ENCODE measurements around the gene PPM1D.

DNA sequence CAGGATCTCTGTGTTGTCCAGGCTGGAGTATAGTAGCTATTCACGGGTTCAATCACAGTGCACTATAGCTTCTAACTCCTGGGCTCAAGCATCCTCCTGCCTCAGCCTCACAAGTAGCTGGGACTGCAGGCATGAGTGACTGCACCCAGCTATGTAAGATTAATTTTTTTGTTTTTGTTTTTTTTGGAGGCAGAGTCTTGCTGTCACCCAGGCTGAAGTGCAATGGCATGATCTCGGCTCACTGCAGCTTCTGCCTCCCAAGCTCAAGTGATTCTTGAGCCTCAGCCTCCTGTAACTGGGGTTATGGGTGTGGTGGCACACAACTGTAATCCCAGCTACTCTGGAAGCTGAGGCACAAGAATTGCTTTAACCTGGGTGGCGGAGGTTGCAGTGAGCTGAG is 15.8 kb downstream of the PPM1D start:
- TF ChIP-seq, protein P1, sequence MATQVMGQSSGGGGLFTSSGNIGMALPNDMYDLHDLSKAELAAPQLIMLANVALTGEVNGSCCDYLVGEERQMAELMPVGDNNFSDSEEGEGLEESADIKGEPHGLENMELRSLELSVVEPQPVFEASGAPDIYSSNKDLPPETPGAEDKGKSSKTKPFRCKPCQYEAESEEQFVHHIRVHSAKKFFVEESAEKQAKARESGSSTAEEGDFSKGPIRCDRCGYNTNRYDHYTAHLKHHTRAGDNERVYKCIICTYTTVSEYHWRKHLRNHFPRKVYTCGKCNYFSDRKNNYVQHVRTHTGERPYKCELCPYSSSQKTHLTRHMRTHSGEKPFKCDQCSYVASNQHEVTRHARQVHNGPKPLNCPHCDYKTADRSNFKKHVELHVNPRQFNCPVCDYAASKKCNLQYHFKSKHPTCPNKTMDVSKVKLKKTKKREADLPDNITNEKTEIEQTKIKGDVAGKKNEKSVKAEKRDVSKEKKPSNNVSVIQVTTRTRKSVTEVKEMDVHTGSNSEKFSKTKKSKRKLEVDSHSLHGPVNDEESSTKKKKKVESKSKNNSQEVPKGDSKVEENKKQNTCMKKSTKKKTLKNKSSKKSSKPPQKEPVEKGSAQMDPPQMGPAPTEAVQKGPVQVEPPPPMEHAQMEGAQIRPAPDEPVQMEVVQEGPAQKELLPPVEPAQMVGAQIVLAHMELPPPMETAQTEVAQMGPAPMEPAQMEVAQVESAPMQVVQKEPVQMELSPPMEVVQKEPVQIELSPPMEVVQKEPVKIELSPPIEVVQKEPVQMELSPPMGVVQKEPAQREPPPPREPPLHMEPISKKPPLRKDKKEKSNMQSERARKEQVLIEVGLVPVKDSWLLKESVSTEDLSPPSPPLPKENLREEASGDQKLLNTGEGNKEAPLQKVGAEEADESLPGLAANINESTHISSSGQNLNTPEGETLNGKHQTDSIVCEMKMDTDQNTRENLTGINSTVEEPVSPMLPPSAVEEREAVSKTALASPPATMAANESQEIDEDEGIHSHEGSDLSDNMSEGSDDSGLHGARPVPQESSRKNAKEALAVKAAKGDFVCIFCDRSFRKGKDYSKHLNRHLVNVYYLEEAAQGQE (tag by site-specific recombination; IDR thresholded peaks at IDR 0.05) = no peak
- TF ChIP-seq ZNF302 (tag by site-specific recombination; IDR thresholded peaks at IDR 0.05; ENCODE audit: low read depth) = no peak
- TF ChIP-seq ZNF777 (tag by site-specific recombination; IDR thresholded peaks at IDR 0.05; ENCODE audit: borderline replicate concordance) = no peak
- no peak for TF ChIP-seq ZNF501 (tag by site-specific recombination; IDR thresholded peaks at IDR 0.05)
- TF ChIP-seq, protein P2, sequence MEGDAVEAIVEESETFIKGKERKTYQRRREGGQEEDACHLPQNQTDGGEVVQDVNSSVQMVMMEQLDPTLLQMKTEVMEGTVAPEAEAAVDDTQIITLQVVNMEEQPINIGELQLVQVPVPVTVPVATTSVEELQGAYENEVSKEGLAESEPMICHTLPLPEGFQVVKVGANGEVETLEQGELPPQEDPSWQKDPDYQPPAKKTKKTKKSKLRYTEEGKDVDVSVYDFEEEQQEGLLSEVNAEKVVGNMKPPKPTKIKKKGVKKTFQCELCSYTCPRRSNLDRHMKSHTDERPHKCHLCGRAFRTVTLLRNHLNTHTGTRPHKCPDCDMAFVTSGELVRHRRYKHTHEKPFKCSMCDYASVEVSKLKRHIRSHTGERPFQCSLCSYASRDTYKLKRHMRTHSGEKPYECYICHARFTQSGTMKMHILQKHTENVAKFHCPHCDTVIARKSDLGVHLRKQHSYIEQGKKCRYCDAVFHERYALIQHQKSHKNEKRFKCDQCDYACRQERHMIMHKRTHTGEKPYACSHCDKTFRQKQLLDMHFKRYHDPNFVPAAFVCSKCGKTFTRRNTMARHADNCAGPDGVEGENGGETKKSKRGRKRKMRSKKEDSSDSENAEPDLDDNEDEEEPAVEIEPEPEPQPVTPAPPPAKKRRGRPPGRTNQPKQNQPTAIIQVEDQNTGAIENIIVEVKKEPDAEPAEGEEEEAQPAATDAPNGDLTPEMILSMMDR (tag by site-specific recombination; IDR thresholded peaks at IDR 0.05) = no peak
- TF ChIP-seq, protein P3, sequence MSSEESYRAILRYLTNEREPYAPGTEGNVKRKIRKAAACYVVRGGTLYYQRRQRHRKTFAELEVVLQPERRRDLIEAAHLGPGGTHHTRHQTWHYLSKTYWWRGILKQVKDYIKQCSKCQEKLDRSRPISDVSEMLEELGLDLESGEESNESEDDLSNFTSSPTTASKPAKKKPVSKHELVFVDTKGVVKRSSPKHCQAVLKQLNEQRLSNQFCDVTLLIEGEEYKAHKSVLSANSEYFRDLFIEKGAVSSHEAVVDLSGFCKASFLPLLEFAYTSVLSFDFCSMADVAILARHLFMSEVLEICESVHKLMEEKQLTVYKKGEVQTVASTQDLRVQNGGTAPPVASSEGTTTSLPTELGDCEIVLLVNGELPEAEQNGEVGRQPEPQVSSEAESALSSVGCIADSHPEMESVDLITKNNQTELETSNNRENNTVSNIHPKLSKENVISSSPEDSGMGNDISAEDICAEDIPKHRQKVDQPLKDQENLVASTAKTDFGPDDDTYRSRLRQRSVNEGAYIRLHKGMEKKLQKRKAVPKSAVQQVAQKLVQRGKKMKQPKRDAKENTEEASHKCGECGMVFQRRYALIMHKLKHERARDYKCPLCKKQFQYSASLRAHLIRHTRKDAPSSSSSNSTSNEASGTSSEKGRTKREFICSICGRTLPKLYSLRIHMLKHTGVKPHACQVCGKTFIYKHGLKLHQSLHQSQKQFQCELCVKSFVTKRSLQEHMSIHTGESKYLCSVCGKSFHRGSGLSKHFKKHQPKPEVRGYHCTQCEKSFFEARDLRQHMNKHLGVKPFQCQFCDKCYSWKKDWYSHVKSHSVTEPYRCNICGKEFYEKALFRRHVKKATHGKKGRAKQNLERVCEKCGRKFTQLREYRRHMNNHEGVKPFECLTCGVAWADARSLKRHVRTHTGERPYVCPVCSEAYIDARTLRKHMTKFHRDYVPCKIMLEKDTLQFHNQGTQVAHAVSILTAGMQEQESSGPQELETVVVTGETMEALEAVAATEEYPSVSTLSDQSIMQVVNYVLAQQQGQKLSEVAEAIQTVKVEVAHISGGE (tag by site-specific recombination; conservative IDR thresholded peaks at IDR 0.05; ENCODE audit: low read depth) = no peak
- no peak for TF ChIP-seq ZNF202 (tag by site-specific recombination; IDR thresholded peaks at IDR 0.05; ENCODE audit: borderline replicate concordance)
- no peak for TF ChIP-seq IKZF3 (tag by site-specific recombination; IDR thresholded peaks at IDR 0.05)
- TF ChIP-seq ZBTB21 (tag by site-specific recombination; IDR thresholded peaks at IDR 0.05) = no peak
- TF ChIP-seq ZNF24 (tag by site-specific recombination; IDR thresholded peaks at IDR 0.05) = no peak
- TF ChIP-seq, protein P4, sequence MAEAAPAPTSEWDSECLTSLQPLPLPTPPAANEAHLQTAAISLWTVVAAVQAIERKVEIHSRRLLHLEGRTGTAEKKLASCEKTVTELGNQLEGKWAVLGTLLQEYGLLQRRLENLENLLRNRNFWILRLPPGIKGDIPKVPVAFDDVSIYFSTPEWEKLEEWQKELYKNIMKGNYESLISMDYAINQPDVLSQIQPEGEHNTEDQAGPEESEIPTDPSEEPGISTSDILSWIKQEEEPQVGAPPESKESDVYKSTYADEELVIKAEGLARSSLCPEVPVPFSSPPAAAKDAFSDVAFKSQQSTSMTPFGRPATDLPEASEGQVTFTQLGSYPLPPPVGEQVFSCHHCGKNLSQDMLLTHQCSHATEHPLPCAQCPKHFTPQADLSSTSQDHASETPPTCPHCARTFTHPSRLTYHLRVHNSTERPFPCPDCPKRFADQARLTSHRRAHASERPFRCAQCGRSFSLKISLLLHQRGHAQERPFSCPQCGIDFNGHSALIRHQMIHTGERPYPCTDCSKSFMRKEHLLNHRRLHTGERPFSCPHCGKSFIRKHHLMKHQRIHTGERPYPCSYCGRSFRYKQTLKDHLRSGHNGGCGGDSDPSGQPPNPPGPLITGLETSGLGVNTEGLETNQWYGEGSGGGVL (tag by site-specific recombination; IDR thresholded peaks at IDR 0.05) = no peak
- no peak for TF ChIP-seq YY1 (tag by site-specific recombination; IDR thresholded peaks at IDR 0.05)
- no peak for TF ChIP-seq ZNF423 (tag by site-specific recombination; IDR thresholded peaks at IDR 0.05)

All from HEK293 (cell line).